HPDE6-E6E7 (cell line): ENCODE data around the gene MYO5A.
A peak's percentile ranks its signal among the peaks of the same experiment; 100 is the strongest.
"Not testable (repeated sequence)": the region's sequence is repeated elsewhere in the genome, so short reads cannot be mapped to it uniquely, and the experiment has no call there.

Source experiments
- DNase-seq: peaks from one replicate; pipeline ENCODE4 v3.0.0; 2011; ENCODE audit warnings: missing footprints; ENCODE audit errors: extremely low spot score

Gene MYO5A

DNA sequence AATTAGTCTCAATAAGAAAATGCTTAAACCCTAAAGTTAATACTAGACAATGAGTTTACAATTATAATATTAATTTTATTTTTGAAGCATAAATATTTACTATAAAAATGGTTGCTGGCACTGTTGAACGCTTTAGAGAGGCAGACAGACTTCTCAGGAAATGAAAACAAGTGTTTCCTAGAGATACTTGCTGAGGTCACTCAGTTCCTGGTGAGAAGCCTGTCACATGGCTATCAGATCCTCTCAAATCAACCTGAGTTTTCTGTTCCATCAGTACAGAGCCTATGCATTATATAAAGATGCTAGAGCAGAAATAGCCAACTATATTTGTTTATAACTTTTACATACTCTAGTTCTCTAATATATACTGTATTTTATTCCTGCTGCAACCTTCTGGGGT, 109.2 kb downstream of the MYO5A start:
- no peak for DNase-seq

DNA sequence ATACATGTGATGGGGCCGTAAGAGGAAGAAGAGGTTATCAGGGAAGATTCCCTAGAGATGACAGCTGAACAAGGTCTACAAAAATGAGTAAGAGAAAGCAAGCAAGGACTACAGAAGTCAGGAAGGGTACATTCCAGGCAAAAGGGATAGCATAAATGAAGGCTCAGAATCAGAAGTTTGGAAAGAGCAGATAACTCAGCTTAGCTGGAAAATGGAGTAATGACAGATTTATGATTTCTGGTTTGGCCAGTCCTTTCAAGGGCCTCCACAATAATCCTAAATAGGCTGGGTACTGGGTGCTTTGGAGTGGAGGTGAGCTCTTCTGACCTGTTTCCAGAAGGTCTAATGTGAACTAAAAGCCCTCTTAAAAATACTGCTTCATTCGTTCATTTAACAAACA, 110.7 kb downstream of the MYO5A start:
- no peak for DNase-seq

DNA sequence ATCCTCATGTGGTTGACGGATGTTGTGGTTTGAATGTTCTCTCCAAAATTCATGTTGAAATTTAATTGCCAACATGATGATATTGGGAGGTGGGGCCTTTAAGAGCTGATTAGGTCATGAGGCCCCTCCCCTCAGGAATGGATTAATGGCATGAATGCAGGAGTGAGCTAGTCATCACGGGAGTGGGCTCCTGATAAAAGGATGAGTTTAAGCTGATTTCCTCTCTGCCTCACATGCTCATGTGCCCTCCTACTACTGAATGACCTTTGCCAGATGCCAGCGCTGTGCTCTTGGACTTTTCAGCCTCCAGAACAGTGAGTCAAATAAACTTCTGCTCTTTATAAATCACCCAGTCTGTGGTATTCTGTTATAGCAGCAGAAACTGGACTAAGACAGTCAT, 111.2 kb downstream of the MYO5A start:
- no peak for DNase-seq

DNA sequence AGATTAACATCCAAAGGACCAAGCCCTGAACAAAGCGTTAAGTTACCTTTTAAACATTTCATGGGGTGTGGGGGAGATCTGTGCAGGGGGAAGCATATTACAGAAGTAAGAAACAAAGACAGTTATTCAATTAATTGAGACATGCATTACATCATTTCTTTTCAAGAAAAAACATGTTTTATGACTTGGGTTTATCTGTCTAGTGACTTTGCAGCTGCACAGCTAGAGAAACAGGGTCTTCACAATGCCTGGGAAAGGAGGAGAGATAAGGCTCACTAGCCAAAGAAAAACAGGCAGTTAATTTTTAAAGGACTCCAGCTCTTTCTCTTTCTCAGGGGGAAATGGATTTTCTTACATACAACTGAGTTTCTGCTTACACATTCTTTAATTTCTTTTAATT, 112.1 kb downstream of the MYO5A start:
- not testable (repeated sequence) for DNase-seq

DNA sequence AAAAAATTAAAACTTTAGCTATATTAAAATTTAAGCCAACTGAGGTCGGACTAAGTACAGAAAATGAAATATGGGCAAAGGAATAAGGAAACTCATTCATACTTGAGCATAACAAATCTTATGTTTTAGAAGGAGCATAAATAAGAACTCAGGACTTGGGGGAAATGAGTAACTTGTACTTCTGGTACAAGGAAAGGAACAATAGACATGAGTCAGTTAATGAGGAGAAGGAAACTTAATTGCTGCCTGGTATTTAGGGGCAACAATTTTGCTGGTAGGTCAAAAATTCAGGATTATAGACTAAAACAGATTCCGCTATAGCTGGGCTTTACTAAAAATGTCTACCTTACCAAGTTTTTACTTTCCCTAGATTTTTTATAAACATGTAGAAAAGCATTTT, 113.1 kb downstream of the MYO5A start:
- no peak for DNase-seq

DNA sequence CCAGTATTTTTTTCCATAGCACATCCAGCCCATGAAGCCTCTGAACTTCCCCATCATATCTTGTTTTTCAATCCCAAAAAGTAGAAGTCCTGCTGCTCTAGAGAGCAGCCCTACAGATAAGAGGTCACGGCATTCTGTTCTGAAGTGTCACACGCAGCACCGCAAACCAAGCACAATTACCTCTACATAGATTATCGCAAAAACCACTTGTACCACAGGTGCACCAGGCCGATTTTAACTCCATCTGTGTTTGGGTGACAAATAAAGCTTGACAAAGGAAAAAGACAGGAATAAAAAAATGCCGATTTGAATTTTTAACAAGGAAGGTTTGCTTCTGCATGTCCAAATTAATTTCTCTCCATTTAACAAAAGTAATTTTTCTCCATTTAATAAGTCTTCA, 113.7 kb downstream of the MYO5A start:
- no peak for DNase-seq

DNA sequence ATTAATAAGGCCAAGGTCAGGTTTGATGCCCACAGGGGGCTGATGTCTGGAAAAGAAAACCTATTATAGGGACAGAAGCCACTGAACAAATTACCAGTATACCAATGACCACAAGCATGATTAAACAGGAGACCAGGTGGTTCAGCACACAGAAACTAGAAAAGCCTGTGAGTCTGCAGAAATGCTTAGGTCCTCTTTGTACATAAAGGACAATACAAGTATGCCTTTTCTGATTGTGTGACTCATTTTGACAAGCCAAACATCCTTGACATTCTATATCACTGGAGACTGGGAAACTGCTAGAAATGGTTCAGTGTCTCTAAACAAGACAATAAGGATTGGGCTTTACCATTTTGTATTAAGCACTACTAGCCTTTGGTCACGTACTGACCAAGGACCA, 119.9 kb downstream of the MYO5A start:
- peak; percentile 19 for DNase-seq

DNA sequence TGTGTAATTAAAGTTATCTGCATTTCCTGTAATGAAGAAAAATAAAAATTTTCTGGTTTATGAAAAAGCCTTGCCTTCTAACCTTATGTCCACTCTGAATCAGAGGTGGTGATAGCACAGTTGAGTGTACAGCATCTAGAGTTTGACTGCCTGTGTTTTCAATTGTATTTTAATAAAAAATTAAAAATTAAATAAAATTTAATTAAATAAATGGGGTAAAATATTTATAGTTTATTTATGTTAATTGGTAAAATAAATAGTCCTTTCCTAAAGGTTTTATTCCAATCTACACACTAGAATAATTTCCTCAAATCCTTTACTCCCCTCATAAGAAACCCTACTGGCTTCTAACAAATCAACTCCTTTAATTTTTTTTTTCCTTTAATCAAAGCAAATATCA, 121.3 kb downstream of the MYO5A start:
- no peak for DNase-seq

DNA sequence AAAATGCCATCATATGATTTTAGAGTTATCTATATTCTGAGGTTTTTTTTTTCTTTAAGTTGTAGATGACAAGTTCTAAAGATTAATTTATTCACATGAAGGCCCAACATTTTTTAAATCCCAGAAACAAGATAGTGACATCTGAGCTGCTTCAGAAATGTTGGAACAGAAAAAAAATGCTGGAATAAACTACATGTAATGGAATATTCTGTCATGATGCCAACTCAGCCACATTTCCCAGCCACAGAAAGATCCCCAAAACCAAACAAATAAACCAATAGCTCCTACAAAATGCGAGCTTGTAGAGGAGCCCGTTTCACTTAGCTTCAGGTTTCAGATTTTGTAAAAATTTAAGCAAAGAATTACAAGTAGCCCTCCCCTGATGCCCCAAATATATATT, 122.1 kb downstream of the MYO5A start:
- DNase-seq = no peak

DNA sequence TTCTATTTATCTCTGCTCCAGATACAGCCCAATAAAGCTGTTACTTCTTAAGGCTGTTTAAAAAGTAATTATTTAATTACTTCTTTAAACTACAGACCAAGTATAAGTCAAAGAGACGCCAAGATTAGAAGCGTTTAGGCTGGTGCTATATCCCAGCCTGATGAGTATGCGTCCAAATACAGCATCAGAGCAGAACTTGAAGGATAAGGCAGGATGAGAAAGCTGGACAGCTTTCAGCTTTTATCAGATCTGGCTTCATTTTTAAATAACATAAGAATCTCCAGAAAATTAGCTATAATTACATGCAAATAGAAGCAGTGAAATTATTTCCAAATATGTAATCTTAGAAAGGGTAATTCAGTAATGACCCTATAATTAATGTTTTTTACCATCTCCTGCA, 122.8 kb downstream of the MYO5A start:
- no peak for DNase-seq

DNA sequence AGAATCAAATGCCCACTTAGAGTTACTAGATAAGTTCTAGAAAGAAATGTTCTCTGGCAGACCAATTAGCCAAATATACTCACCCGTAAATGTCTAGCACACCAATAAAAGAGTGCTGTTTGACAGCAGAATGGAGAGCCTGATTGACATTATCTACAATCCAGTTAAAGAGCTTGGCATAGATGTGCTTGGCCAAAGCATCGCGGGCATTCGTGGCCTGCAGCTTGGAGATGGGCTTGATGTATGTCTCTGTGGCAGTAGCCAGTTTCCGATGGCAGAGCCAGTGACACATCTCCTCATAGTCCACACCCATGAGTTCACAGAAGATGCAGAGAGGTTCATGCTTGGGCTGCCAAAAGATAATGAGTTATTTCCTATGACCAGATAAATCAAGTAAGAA, 131.6 kb downstream of the MYO5A start:
- DNase-seq = no peak

DNA sequence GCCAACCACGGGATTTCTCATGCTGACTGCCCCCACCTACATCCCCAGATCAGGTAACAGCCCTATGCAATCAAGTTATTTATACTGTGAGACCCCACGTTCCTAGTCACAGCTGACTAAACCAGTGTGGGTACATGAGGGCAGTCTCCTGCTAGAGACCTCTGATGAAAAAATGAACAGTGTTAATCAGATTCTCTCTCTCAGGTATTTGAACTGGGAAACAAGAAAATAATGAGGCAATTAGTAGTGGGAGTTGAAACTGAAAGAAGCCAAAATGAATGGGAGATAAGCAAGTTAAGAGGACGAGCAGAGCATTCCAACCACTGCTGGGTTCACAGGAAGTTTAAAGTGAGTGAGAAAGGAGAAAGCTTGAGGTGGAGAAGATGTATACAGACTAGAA, 134.6 kb downstream of the MYO5A start:
- no peak for DNase-seq

DNA sequence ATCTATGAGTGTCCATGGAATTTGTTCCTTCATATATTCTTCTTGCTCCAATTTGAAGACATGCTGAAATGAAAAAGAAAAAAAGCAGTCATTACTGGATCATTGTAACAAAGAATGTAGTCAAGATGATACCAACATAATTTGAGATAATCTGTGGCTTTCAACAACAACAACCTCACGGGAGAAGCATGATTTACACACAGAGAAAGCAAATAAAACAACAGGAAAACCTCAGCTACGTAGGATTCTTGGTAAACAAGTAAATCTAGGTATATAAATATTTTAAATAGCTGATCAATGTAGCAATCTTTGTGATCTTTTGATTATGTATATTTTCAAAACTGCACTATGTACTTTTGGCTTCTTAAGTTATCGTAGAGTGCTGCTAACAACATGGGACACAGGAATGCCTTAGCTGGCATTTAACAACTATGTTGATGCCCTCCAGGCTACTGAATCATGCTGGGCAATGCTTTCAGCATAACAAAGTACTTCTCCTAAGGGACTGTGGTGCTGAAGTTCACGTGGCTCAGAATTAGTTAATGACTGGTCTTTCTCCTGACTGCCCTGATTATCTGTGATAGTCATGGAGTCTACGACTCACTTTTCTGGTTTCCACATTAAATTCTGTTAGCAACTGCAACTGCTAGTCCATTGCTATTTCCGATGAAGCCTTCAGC, 136.5 kb downstream of the MYO5A start:
- DNase-seq = peak; percentile 23

DNA sequence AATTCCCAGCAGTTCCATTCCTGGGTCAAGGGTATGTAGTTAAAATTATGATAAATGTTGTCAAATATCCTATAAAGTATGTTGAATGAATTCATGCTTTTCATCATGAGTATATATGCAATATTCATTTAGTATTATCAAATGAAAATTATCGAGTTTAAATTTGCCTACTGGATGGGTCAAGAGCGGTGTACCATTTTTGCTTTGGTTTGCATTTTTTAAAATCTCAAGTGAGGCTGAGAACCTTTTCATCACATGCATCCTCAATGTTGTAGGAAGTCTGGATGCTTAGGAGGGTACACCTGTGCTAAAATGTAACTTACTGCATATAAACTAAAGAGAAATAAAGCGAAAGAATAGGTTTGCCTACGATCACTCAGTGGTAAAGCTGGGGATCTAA, 137.6 kb downstream of the MYO5A start:
- DNase-seq = no peak

DNA sequence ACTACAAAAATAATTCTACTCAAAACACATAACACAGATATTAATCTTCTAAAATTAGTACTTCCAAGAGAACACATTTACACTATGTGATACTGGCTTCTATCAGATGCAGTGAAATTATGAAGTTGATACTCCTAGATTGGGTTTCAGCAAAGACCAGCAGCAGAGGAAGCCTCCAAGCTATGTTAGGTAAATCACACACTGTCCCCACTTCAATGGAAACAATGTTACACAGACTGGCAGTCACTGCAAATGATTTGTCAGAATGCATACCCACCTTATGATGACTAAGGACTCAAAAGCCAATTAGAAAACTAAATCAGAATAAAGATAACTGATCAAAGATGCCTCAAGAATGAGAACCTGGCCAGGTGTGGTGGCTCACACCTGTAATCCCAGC, 143.0 kb downstream of the MYO5A start:
- no peak for DNase-seq

DNA sequence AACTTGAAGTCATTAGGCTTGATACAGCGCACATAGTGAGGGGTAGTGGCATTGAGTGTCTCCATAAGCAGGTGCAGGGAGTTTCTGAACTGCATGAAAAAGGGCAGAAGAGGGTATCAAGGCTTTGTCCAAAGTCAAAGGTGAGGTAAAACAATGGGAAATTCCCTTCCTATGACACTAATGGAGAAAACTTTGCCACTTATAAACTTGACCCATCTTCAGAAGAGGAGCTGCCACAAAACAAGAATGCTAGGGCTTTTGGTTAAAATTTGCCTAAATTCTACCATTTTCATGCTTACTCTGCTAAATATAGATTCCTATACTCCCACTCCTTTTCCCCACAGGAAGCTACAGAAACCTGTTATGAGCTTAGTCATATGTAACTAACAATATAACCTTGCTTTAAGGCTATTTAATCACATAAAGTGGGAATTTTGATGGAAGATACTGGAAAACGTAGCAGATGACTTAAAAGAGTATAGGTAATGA, 145.5 kb downstream of the MYO5A start:
- no peak for DNase-seq

DNA sequence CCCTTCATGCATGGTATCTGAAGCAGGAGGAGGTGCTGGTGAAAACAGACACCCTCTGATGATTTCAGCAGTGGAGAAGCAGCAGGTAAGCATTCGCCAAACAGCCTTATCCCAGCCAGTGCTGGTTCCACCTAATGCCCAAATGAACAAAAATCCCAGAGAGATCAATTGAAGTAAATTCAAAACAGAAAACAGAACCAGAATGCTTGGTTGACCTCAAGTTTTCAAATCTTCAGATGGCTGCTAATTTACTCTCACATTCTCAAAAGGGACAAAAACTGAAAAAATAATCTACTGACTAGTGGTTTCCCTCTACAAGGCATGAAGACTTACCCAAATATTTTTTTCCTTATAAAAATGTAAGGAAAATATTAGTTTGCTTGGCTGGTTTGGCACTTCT, 146.0 kb downstream of the MYO5A start:
- no peak for DNase-seq

DNA sequence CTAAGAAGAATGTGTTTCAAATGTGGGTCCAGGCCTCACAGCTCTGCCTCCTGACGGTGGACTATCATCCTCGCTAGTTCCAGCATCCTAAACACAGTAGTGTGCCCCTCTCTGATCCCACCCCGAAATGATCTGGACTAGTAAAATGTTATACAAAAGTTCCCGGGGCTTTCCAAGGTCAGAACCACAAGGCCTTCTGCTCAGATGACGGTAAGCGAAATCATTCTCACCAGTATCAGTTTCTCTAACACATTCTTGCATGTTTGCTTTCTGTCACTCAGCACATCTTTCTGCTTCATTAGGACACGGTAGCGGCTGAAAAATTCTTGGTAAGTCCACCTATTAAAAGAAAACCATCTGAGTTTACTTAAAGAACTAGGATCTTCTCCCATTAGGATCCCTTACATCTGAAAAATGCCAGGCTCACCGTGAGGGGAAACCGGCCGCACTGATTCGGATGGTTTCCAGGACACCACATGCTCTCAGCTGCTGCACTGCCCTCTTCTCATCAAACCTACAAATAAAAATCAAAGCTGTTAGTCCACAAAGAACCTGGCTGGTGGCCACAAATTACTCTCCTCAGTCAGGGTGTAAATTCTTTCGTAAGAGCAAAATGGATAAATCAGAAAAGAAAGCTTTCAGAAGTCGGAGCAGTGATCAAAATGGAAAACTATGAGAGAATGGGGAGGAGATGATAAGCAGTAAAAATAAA, 149.1 kb downstream of the MYO5A start:
- no peak for DNase-seq

DNA sequence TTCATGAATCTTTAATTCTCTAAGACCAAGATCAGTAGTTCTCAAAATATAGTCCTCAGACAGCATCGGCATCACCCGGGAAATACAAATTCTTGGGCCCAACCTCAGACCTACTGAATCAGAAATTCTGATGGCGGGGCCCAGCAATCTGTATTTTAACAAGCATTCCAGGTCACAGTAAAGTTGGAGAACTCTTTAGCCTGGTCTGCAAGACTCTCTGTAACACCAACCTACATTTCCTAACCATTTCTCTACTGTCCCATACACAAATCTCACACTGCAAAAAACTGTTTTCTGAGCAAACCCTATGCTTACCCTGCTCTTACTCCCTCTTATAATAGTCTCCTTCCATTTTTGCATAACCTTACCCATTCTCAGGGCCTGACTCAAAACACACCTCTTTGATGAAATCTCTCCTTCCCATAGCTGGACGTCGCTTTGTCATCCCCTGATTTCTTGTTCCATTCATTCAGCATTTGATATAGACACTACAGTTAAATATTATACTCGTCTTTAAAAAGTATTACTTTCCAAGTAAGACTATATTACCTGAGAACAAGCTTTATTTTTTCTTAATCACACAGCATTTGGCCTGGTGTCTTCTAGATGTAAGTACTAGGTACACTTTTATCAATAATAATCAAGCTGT, 149.8 kb downstream of the MYO5A start:
- DNase-seq = no peak

DNA sequence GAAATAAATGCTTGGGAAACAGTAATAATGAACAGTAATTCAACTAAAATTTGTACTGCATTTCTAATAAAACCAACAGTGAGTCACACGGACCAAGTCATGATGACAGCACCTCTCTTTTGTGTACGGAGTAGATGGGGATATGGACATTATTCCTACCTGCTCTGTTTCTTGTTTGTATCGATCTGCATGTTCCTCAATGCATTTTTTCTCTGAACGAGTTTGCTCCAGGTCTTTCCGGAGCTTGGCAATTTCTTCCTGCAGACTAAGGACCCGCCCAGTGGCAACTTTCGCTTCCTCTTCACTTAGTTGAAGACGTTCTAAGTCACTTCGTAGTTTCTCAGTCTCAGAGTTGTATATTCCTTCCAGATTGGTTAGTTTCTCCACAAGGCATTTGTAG, 158.7 kb downstream of the MYO5A start:
- DNase-seq = peak; percentile 47

DNA sequence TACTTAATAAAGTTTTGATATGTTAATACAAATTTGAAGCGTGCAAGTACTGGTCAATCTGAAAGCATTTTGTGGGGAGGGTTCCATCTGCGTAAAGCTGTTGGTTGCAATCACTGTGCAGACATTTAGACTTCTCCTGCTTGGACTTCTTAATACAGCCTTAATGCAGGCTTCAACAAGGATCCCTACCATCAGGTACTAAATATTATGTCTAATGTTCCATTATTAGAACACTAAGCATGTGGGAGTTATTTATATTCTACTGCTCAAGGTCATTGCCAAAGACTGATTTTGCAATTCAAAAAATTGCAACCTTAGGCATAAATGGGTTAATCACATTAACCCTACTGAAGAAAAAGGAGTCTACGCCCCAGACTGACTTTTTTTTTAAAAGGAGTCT, 159.2 kb downstream of the MYO5A start:
- DNase-seq = no peak

DNA sequence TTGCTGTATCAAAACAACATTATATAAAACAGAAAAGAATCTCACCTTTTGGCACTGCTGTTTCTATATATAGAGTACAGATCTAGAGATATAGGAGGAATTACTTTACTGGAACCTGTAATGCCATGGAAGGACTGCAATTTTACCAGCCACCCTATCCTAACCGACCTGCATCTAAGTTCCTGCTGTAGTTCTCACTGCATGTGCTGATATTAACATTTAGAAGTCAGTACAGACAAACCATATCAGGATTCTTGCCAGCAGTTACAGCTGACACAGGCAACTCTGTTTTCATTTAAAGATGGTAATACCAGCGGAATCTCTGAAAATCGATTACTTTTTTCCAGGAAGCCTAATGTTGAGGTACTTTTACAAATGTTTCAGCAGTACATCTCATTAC, 159.7 kb downstream of the MYO5A start:
- DNase-seq = no peak

DNA sequence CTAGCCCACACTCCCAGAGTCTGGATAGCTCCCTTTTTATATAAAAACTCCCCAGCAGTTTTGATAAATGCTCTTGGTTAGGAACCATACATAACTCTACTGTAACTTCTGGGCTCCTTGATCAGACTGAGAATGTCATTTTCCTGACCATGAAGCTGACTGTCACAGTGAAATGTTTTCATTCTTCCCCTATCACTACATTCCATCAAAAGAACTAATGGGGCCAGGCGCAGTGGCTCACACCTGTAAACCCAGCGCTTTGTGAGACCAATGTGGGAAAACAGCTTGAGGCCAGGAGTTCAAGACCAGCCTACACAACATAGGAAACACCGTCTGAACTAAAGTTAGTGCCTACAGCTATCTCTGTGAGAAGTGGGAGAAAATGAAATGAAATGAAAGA, 160.3 kb downstream of the MYO5A start:
- DNase-seq = no peak
